Measurements from ENCODE around the gene ZNF513.
"Not testable (repeated sequence)": the region's sequence is repeated elsewhere in the genome, so short reads cannot be mapped to it uniquely, and the experiment has no call there.

The ZNF513 gene

DNA sequence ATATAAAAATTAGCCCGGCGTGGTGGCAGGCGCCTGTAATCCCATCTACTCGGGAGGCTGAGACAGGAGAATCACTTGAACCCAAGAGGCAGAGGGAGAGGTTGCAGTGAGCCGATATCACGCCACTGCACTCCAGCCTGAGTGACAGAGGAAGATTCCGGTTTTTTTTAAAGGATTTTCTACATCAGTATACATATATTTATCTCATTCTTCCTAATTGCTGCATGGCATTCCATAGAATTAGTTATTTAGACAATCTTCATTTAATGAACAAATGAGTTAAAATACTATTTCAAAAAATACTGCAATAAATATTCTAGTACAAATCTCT is 26.0 kb downstream of the ZNF513 start:
- DNase-seq: no peak

- no peak for DNase-seq
These were observed 26.6 kb downstream of the ZNF513 start for GRCh38 chr2:27353762-27354596.

DNA sequence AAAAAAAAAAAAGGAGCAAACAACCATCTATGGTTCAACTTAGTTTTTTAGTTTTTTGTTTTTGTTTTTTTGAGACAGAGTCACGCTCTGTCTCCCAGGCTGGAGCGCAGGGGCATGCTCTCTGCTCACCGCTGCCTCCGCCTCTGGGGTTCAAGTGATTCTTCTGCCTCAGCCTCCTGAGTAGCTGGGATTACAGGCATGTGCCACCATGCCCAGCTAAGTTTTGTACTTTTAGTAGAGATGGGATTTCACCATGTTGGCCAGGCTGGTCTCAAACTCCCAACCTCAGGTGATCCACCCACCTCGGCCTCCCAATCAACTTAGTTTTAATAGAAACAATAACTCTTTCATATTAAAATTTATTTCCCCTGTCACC is 27.2 kb downstream of the ZNF513 start:
- DNase-seq: not testable (repeated sequence)

- no peak for DNase-seq
These were observed 28.5 kb downstream of the ZNF513 start for GRCh38 chr2:27351802-27352598.

- no peak for DNase-seq
These were observed 30.3 kb downstream of the ZNF513 start for GRCh38 chr2:27350106-27350693.

- DNase-seq: no peak
These were observed 32.9 kb downstream of the ZNF513 start for GRCh38 chr2:27347641-27348040.

- no peak for DNase-seq
These were observed 44.4 kb downstream of the ZNF513 start for GRCh38 chr2:27336173-27336572.

DNA sequence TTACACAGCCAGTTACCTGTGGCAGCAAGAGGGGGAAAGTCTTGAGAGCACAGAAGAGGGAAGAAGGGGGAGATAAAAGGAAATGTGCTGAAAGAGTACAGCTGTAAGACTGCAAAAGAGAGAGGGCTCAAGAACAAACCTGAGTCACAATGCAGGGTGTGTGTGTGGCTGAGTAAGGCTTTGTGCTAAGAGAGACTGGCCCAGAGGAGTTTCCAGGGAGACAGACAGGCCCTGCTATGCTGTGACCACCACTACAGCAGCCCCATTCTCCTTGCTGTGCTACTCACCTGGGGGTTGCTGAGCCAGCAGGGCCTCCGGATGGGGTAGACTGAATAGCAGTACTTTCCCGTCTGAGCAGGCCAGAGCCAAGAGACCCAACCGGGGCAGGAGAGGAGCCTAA is 45.2 kb downstream of the ZNF513 start:
- DNase-seq: no peak

Measured in NCI-H446 (cell line).